ENCODE data around the gene BRD4.
"Not testable (repeated sequence)": the region's sequence is repeated elsewhere in the genome, so short reads cannot be mapped to it uniquely, and the experiment has no call there.

BRD4 gene

DNA sequence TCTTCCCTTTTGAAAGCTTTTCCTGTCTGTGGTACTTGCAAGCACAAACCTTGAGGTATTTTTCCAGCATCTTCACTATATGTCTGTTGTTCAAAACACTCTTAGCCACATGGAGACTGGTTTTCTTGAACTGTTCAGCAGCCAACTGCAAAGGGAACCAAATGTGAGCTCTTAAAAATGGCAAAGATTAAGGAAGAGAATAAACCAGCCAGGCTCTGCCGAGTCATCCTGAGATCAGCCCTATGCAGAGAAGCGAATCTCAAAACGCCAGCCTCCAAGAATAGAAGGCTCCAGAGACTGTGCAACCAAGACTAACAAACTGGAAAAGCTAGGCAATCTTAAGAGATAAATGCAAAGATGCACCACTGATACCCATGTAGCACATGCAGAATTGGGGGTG, 26.6 kb upstream of the BRD4 start:
- no peak for DNase-seq

DNA sequence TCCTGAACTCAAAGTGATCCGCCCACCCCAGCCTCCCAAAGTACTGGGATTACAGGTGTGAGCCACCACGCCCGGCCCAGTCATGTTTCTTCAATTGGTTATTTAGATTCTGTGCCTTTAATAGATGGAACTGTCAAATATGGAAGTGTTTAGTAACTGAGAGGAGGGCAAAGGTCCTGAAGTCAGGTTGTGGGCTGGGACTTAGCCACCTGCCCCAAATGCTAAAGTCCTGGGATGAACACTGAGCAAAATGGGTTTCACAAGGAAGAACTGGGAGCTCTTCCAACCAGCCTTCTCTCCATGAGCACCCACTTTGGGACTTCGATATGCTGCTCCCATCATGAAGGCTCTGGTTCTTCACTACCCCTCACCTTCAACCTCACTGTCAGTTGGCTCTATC, 25.6 kb upstream of the BRD4 start:
- no peak for DNase-seq

DNA sequence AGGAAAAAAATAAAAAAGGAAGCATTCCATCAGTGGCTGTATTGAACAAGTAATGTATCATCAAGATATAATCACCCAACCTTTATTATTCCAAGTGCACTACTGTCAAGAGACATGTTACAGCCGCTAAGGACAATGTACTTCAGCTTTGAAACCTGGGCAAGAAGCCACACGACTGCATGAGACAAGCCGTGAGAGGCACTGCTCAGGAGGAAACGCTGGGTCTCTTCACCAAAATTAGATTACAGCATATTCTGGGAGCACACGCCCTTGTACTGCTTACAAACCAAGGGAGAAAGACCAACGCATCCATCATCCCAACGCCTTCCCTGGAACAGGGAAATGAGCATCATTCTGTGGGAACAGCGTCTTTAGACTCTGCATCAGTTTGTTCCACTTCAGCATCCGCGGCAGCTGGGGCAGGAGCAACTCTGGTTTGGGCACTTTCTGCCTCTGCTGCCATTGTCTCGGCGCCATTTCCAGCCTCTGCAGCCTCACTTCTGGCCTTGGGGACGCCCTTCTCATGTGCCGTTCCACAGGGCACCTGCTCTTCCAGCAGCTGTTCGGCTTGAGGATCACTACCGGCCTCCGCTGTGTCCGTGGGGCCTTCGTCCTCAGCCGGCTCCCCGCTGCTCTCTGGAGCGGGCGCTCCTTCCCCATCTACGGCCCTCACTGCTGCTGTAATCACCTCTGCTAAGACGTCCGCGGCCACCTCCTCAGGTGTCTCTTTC, 22.4 kb upstream of the BRD4 start:
- DNase-seq: no peak

DNA sequence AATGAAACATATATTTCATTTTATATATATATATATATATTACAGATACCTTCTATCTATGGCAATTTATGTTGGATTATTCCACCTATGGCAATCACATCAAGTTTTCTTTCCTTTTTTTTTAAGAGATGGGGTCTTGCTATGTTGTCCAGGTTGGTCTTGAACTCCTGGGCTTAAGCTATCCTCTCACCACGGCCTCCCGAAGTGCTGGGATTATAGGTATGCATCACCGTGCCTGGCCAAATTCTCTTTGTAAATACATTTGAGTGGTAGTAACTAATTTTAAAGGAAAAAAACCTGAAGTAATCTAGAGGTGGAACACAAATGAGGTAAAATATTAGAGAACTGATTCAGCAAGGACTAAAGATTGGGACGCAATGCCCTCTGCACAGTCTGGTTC, 21.6 kb upstream of the BRD4 start:
- DNase-seq: no peak

DNA sequence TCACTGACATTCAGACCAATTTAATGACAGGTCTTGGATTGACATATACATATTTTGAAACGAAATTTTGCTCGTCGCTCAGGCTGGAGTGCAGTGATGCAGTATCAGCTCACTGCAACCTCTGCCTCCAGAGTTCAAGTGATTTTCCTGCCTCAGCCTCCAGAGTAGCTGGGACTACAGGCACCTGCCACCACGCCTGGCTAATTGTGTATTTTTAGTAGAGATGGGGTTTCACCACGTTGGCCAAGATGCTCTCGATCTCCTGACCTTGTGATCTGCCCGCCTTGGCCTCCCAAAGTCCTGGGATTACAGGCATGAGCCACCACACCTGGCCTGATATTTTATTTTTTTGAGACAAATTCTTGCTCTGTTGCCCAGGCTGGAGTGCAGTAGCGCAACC, 20.2 kb upstream of the BRD4 start:
- DNase-seq: not testable (repeated sequence)

DNA sequence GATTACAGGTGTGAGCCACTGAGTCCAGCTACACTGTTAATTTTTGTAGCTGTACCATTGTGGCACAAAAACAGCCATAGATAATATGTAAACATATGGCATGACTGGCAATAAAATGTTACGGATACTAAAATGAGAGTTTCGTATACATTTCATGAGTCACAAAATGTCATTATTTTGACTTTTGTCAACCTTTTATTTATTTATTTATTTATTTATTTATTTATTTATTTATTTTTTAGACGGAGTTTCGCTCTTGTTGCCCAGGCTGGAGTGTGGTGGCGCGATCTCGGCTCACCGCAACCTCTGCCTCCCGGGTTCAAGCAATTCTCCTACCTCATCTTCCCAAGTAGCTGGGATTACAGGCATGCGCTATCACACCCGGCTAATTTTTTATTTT, 9.0 kb upstream of the BRD4 start:
- DNase-seq: not testable (repeated sequence)

DNA sequence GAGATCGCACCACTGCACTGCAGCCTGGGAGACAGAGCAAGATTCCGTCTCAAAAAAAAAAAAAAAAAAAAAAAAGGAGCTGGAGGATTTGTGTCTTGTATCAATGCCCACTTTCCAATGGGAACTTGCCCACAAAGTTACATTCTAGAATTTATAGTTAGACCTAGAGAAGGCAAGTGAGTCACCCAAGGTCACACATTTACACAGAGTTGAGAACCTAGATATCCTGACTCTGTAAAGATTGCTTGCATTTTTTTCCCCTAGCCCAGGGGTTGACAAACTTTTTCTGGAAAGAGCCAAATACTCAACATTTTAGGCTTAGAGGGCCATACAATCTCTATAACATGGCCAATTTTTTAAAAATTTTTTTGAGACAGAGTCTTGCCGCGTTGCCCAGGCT, 7.7 kb upstream of the BRD4 start:
- DNase-seq: no peak

DNA sequence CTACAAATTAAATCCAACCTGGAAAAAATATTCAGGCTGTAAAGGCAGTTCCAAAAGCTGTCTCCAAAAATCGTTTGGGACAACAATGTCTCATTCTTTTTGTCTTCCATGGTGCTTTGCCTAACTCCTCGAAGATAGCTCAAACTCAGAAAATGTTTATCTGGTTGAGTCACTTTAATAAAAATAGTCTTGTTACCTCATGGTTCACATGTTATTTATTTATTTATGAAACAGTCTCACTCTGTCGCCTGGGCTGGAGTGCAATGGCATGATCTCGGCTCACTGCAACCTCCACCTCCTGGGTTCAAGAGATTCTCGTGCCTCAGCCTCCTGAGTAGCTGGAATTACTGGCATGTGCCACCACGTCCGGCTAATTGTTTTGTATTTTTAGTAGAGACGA, 4.9 kb upstream of the BRD4 start:
- DNase-seq: no peak

DNA sequence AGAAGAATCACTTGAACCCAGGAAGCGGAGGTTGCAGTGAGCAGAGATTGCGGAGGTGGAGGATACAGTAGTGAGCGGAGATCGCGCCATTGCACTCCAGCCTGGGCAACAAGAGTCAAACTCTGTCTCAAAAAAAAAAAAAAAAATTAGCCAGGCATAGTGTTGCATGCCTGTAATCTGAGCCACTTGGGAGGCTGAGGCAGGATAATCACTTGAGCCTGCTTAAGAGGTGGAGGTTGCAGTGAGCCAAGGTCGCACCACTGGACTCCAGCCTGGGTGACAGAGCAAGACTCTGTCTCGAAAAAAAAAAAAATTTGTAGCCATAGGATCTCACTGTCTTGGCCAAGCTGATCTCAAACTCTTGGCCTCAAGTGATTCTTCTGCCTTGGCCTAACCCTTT, 3.7 kb upstream of the BRD4 start:
- DNase-seq: not testable (repeated sequence)

DNA sequence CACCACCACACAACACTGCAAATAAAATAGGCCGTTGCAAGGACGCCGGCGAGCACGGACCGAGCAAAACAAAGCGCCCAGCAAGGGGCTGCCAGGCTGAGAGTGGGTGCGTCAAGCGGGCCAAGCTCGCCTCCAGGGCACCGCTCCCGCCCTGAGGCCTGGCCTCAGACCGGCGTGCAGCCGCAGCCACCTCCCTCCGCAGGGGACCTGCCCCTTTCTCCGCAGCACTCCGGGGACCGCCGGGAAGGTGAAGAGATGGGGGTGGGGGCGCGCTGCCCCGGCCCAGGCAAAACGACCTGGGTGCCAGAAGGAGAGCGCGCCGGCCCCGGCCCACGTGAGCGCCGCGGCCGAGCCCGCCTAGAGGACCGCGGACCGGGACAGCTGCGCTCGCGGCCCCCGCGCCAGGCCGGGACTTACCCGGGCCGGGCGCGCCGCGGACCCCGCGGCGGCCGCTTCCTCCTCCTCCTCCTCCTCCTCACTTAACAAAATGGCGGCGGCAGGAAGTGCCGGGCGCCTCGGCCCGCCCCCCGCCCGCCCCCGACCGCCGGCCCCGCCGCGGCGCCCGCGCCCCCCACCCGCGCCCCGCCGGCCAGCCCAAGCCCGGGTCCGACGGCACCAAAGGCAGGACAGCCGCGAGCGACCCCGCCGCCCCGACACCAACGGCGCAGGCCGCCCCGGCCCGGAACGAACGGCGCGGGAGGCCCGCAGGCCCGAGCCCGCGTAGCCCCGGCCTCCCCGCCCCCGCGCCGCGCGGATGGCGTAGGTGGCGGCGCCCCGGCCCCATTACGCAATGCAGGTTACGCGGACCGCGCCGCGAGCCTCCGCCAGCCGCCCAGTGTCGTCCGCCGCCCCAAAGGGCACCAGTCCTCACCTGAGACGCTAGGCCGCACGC, 674 bp downstream of the BRD4 start:
- DNase-seq: peak; percentile 64 to 73

DNA sequence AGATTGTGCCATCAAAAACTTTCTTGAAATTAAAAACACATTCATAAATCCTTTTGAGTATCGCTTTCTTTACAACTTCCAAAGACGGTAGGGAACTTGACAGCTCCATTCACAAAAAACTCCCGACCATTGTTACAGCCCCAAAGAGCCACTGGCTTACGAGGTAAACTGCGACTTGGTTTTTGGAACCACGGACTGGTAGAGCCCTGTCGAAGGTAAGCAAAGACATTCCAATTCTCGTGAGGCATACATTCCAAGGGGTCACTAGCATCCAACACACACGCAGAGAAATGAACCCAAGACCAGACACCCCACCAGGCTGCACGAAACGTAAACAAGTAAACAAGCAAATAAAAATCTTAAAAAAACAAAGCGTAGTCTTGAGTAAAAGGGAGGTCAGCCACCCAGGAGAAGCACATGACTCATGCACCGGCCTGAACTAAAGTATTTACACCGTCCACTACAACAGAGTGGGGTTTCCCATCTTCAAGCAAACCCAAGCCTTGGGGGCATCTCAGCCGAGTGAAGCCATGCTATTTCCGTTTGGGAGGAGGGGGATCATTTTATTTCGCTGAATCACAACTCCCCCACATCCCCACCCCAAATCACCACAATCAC, 1.4 kb downstream of the BRD4 start:
- peak; percentile 27 to 39 for DNase-seq

DNA sequence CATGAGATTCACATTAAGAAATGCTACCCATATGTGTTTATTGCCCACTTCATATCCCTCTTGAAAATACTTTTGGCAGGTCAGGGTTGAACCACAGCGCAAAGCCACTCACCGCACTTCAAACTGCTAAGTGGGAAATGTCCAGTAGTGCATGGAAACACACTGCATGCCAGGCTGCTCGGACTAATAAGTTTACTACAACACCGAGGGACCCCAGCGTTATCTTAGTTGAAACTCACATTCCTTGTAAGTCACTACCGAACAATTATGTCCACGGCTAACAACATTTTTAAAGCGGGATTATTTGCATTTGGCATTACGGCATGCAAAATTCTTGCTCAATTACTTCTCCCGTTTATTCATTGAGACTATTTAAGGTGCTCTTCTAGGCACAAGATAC, 4.0 kb downstream of the BRD4 start:
- no peak for DNase-seq

DNA sequence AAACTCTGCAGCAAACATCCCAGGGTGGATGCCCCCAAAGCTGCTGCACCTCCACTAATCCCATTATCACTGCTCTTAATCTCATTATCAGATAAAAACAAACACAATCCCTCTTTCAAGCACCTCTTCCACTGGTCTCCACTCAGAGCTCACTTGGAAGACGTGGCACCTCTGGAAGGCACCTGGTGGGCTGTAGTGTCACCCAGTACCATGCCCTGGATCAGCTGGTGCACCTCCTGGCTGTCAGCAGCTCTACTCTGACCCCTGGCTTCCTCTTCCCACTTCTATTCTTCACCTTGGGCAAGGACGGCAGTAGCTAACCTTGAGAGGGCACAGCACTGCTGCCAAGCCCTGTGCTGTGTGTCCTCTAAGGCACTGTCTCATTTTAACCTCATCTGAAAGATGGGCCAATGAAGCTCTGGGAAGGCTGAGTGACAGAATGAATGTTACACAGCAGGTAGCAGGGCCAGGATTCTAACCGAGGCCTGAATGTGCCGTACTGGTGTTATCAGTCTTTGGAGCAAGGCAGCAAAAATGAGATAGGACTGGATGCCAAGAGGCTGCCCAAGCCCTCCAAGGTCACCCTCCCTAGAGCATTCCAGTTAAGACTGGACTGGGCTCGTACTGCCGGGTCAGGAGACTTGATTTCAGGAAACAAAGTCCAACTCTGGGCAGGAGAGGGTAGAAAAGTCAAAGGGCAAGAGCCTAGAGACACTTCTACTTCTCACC, 7.4 kb downstream of the BRD4 start:
- no peak for DNase-seq

DNA sequence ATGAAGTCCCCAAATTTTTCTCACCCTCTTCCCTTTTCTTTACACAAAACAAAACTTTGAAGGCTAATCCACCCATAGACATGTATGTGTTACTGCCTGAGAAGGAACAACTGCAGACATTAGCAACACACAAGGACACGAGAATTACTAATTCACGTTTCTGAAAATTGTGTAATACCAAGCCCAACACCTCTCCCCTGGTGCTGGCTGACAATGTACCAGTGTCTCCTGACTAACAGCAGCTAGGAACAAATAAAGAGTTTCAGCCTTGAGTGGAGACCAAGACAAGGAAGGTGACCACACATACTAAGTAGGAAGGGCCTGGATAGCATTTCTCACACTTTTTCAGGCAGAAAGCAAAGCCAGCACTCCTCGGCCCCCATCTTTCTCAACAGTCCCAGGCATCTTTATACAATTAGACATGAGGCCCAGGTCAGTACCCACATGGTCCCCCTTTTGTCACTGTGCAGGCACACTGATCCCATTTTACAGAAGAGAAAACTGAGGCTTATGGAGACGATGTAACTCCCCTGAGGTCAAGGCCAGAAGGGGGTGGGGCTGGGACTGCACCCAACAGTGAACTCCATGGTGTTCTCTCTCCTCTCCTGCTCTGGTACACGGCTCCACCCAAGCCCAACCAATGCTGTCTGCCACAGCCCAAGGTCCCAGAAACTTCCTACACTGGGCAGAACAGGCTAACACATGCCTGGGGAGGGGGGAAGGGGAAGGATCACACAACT, 8.7 kb downstream of the BRD4 start:
- no peak for DNase-seq

DNA sequence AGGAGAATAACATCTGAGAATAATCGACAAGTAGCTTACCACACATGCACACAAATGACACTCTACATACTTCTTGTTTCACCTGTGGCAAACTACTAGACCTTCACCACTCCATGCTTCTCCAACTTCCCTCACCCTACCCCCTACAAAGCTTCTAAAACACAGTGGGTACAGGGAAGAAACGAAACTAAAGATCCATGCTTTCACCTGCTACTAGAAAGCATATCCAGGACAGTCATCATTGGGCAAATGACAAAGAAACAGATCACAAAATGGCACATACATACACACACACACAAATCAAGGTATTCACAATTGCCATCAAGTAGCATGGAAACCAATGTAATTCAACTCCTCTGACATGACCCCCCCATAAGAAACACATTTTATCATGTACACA, 10.6 kb downstream of the BRD4 start:
- no peak for DNase-seq

DNA sequence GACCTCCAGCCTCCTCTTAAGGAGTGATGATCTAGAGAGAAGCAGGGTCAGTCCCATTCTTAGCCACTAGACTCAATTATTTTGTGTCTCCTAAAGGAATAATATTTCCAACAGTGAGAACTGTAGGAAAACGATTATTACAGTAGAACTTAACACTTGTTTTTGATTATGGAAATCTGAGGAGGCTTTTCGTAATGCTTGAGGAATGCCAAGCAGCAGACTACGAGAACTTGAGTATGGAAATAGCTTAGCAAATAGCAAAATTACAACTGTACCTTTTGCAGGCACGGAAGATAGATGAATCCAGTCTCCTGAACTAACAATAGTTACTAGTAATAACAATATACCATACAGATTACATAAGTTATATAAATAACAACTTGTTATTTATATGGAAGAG, 12.2 kb downstream of the BRD4 start:
- DNase-seq: no peak

DNA sequence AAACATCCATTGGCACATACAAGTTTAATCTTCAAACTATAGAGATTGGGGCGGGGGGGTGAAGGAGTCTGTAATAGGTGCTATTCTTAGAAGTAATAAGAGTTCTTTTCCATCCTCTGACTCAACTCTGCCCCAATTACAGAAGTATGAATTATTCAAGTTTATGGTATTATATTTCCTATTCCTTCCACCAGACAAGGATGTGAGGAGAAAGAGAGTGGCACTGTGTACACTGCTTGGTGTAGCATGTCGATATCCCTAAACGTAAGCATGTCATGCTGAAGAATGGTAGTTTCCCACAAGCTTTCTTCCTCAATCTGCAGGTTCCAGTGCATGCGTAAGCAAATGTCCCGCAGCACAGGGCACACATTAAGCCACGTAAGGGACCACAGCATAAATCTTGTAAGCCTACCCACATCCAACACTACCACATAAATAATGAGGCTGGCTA, 14.1 kb downstream of the BRD4 start:
- DNase-seq: peak; percentile 24 to 62

DNA sequence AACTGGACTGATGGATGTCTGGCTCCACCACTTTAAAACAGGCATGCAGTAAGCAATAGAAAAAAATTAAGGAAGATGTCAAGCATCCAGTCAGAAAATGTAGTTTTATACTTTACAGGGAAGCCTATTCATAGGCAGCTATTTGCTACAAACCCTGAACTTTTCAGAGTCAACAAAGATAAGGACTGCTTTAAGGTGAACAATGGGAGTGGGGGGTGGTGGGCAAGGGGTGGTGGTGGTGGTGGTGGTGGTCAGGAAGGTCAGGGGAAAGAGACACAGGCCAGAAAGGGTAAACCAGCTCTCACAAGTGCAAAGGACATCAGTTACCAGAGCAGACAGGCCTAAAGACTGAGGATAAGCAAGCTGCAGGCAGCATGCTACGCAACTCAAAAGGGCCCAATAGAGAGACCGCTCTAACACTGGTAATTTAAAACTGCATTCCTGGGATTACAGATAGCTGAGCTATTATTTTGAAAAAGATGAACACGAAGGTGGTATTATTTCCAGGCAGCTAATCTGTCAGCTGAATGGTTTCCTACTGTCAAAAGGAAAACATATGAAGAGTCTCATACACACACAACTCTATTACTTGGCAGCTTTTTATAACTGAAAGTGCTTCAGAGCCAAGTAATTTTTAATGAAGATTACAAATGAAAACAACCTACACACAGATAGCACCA, 14.8 kb downstream of the BRD4 start:
- DNase-seq: no peak

DNA sequence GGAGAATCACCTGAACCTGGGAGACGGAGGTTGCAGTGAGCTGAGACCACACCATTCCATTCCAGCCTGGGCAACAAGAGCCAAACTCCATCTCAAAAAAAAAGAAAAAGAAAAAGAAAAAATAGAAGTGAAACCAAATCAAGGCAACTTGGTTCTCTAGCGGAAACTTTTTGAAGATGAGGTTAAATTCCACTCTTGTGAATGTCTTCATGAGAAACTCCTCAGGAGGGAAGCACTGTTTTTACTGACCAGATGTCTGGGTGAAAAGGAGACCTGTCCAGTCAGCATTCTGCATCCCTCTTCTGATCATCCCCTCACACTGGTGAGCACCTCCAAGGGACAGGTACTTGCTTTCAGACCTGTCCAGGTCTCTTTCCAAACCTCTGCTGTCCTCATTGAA, 15.8 kb downstream of the BRD4 start:
- no peak for DNase-seq

DNA sequence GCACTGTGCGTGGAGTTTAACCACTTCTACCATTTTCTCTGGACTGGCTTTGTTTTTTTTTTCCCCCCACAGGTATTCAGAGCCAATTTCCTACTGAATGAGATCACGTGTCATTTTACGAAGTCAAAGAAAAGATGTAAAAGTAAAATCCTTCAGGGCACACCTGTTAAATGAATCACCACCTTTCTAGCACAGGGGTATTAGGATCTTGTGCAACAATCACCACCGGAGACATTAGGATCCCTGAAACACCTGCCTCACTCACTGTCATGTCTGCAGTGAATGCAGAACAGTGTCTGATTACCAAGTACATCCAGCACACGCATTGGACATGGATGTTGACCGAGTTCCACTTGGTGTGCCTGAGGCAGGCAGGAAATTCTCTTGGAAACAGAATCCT, 17.2 kb downstream of the BRD4 start:
- DNase-seq: no peak

DNA sequence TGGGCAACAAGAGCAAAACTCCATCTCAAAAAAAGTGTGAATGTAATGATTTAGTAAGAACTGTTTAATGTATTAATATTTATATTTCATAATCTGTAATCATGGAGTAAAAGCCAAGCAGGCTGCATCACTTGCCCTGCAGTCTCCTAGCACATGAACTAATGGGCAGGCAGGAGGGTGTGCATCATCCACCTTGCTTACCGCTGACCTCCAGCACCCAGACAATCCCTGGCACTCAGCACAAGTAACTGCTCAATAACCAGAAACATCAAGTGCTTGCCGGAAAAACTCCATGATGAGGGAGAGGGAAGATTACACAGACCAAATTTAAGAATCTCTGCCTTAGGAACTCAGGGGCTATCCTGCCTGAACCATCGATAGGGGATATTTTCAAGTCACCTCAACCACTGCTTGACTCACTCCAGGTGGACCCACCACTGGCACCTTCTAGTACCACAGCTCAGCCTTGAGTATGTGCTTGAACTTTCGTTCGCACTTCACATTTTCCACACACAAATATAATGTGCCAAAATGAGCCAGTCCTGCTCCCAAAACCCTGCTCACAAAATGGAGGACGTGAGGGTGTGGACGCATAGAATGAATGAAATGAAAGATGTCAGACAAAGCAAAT, 18.6 kb downstream of the BRD4 start:
- DNase-seq: no peak
